Stomach (tissue), 4 donors: ENCODE data around the gene SLC28A1.

Experiments used
- POLR2A ChIP-seq, 4 donors: fragments of 450-650 bp; IDR thresholded peaks; one replicate each; pipeline ENCODE4 v1.6.1; 2016; ENCODE audit warnings: antibody characterized with exemption in 4 of 4, control low read depth in 2 of 4, mild to moderate bottlenecking in 1 of 4, moderate library complexity in 1 of 4
- TF ChIP-seq, protein P1 (sequence below), 7 experiments: fragments of 450-650 bp in 4 of 7; fragments of 200-600 bp in 3 of 7; sonication (generic) in 3 of 7; IDR thresholded peaks; one replicate each; pipeline ENCODE4 v1.5.1; 2016 to 2019; ENCODE audit warnings: antibody characterized with exemption in 7 of 7, control low read depth in 2 of 7, mild to moderate bottlenecking in 1 of 7

DNA sequence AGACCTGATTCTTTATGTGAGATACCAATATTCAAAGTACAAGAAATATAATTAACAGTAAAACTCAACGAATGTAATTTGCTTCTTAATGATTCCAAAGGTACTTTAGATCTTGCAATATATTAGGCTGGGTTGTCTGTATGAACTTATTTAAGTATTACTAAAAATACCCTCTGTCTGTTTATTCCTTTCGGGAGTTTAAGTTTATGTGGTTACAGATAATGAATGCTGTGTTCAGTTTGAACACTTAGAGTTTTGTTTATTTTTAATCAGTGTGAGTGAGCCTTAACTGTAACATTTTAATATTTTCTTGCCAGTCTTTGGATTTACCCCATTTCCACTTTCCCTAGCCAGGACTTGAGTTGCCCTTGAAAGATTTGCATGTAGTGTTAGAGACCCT, 100.7 kb downstream of the SLC28A1 start:
- no peak for TF ChIP-seq POLR2A (IDR thresholded peaks at IDR 0.05)
- TF ChIP-seq, protein P1, sequence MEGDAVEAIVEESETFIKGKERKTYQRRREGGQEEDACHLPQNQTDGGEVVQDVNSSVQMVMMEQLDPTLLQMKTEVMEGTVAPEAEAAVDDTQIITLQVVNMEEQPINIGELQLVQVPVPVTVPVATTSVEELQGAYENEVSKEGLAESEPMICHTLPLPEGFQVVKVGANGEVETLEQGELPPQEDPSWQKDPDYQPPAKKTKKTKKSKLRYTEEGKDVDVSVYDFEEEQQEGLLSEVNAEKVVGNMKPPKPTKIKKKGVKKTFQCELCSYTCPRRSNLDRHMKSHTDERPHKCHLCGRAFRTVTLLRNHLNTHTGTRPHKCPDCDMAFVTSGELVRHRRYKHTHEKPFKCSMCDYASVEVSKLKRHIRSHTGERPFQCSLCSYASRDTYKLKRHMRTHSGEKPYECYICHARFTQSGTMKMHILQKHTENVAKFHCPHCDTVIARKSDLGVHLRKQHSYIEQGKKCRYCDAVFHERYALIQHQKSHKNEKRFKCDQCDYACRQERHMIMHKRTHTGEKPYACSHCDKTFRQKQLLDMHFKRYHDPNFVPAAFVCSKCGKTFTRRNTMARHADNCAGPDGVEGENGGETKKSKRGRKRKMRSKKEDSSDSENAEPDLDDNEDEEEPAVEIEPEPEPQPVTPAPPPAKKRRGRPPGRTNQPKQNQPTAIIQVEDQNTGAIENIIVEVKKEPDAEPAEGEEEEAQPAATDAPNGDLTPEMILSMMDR (IDR thresholded peaks at IDR 0.05), result no peak
